GM12878 (cell line): Measurements from ENCODE around the gene XKRX. TPM values are rescaled to one million over a fixed set of nuclear protein-coding genes. Genes with fewer than 3 reads are reported as not detected.

ENCODE experiments used
- ATAC-seq: fragments of 200-7000 bp; cut with Tn5 transposase; 3 replicates; pipeline ENCODE4 v1.9.1; 2020; ENCODE audit warnings: mild to moderate bottlenecking, moderate library complexity
- BruUV-seq: library from RNA; stranded (reverse); fragments of 400-500 nt; replicated peaks from 2 replicates; lab custom pipeline; 2021; lab: Mats Ljungman, UMichigan
- CTCF ChIA-PET: fragments of 300-600 bp; sonication (Branson Sonifier 250); formaldehyde crosslinking; extraction: SDS; loops from one replicate; lab custom pipeline; 2021; ENCODE audit warnings: inconsistent platforms; lab: Yijun Ruan, JAX
- POLR2A ChIA-PET: fragments of 350-600 bp; formaldehyde crosslinking; extraction: SDS; loops from one replicate; lab custom pipeline; 2021; ENCODE audit warnings: inconsistent platforms; lab: Charles Lee
- RAD21 ChIA-PET: fragments of 300-600 bp; sonication (Branson Sonifier 250); formaldehyde crosslinking; loops from one replicate; lab custom pipeline; 2023; ENCODE audit warnings: antibody characterized with exemption; ENCODE audit not compliant: unreplicated experiment; lab: Charles Lee
- SMC1A ChIA-PET: fragments of 300-600 bp; sonication (Branson Sonifier 250); formaldehyde crosslinking; loops from one replicate; lab custom pipeline; 2023; ENCODE audit not compliant: unreplicated experiment, uncharacterized antibody; lab: Charles Lee
- DNase-seq: peaks from one replicate; pipeline ENCODE4 v3.0.0-alpha.2; 2011; ENCODE audit warnings: low read depth, low spot score
- FAIRE-seq: peaks from 3 replicates; lab custom pipeline; 2011; peaks lifted over from hg19 to GRCh38; lab: Jason Lieb, UNC
- H2AFZ ChIP-seq: 2 replicates; pipeline ENCODE4 v1.6.0; 2011; ENCODE audit warnings: low read depth, low read length, control low read depth; ENCODE audit not compliant: control insufficient read depth
- H3K27ac ChIP-seq: 2 replicates; pipeline ENCODE4 v1.5.1; 2011; ENCODE audit warnings: control low read depth; ENCODE audit not compliant: control insufficient read depth, insufficient read depth
- H3K27me3 ChIP-seq, 2 experiments: replicated peaks in 1 of 2; 2 replicates each; pipeline versions ENCODE4 v1.6.0 to v1.6.1; 2011; ENCODE audit warnings: low read length in 1 of 2; ENCODE audit not compliant: control insufficient read depth in 2 of 2, insufficient read depth in 2 of 2
- H3K36me3 ChIP-seq, 2 experiments: 2 replicates each; pipeline ENCODE4 v1.5.1; 2011; ENCODE audit warnings: low read length in 1 of 2; ENCODE audit not compliant: control insufficient read depth in 2 of 2, insufficient read depth in 2 of 2
- H3K4me1 ChIP-seq: 2 replicates; pipeline ENCODE4 v1.6.1; 2011; ENCODE audit warnings: mild to moderate bottlenecking, low read length, moderate library complexity, mixed read lengths; ENCODE audit not compliant: control insufficient read depth, insufficient read depth
- H3K4me2 ChIP-seq: 2 replicates; pipeline ENCODE4 v1.6.0; 2011; ENCODE audit warnings: control low read depth; ENCODE audit not compliant: control insufficient read depth, insufficient read depth
- H3K4me3 ChIP-seq: fragments of 200-600 bp; sonication (generic); 2 replicates; pipeline ENCODE4 v1.5.1; 2016
- H3K79me2 ChIP-seq: 2 replicates; pipeline ENCODE4 v1.6.0; 2011; ENCODE audit warnings: low read length; ENCODE audit not compliant: control insufficient read depth, insufficient read depth
- H3K9ac ChIP-seq: 2 replicates; pipeline ENCODE4 v1.8.0; 2011; ENCODE audit warnings: low read length, control low read depth, mixed read lengths; ENCODE audit not compliant: control insufficient read depth, insufficient read depth
- H3K9me3 ChIP-seq: replicated peaks from 3 replicates; pipeline ENCODE4 v1.5.1; 2011; ENCODE audit warnings: mild to moderate bottlenecking, low read length; ENCODE audit not compliant: control insufficient read depth, insufficient read depth
- H4K20me1 ChIP-seq: 2 replicates; pipeline ENCODE4 v1.6.0; 2011; ENCODE audit not compliant: control insufficient read depth, insufficient read depth
- EED ChIP-seq: sonication (generic); IDR thresholded peaks from 2 replicates; pipeline ENCODE4 v1.6.1; 2016; ENCODE audit warnings: antibody characterized with exemption, low read depth
- MEF2A ChIP-seq: IDR thresholded peaks from 2 replicates; pipeline ENCODE4 v1.6.1; 2011; ENCODE audit warnings: low read depth, mild to moderate bottlenecking, low read length, moderate library complexity; ENCODE audit not compliant: insufficient read depth
- MEF2B ChIP-seq: fragments of 450-650 bp; IDR thresholded peaks from 2 replicates; pipeline ENCODE4 v1.6.1; 2018; ENCODE audit warnings: mild to moderate bottlenecking, moderate library complexity; ENCODE audit not compliant: partially characterized antibody, poor library complexity, severe bottlenecking
- SPI1 ChIP-seq: IDR thresholded peaks from 2 replicates; pipeline ENCODE4 v1.6.1; 2011; ENCODE audit warnings: low read depth, mild to moderate bottlenecking, low read length, moderate library complexity, borderline replicate concordance; ENCODE audit not compliant: insufficient read depth
- SRF ChIP-seq, 2 experiments: IDR thresholded peaks; 2 replicates each; pipeline ENCODE4 v1.6.1; 2011; ENCODE audit warnings: low read depth in 2 of 2, low read length in 2 of 2, mild to moderate bottlenecking in 1 of 2, moderate library complexity in 1 of 2
- STAT3 ChIP-seq: IDR thresholded peaks from 2 replicates; pipeline ENCODE4 v1.6.1; 2011; ENCODE audit warnings: low read depth, low read length, improper control_type of control experiment
- TCF7 ChIP-seq: IDR thresholded peaks from 2 replicates; pipeline ENCODE4 v1.6.1; 2014; ENCODE audit warnings: antibody characterized with exemption, borderline replicate concordance
- ZNF384 ChIP-seq: IDR thresholded peaks from 2 replicates; pipeline ENCODE4 v1.6.1; 2012; ENCODE audit warnings: low read depth, mild to moderate bottlenecking, low read length, improper control_type of control experiment, borderline replicate concordance
- ZNF622 ChIP-seq: fragments of 450-650 bp; IDR thresholded peaks from 2 replicates; pipeline ENCODE4 v1.6.1; 2017; ENCODE audit warnings: mild to moderate bottlenecking, inconsistent platforms
- WGBS: methylation state at CpG from one replicate; pipeline ENCODE4 v1.1.6; 2016; ENCODE audit warnings: low lambda C conversion rate; ENCODE audit not compliant: insufficient replicate concordance, insufficient coverage; ENCODE audit errors: missing lambda C conversion rate; 5-methylcytosine and 5-hydroxymethylcytosine counted together
- in situ Hi-C: fragments of 300-500 bp; cut with MboI; formaldehyde crosslinking; loops from 9 replicates; pipeline ENCODE4 v1.14.3; 2018; ENCODE audit warnings: mixed read lengths
- intact Hi-C: fragments of 100-400 bp; cut with micrococcal nuclease; formaldehyde crosslinking; loops from one replicate; pipeline ENCODE4 v1.14.2; 2022; ENCODE audit not compliant: unreplicated experiment
- polyA plus RNA-seq, 11 experiments: library from polyadenylated mRNA; depleted of rRNA in 4 of 11; unstranded in 6 of 11; stranded (reverse) in 5 of 11; fragments of >200 nt; fragmentation: Nextera tagmentation in 4 of 11; fragmentation: Illumina TruSeq in 1 of 11; extraction: Ambion mirVana in 4 of 11; extraction: Trizol in 1 of 11; gene quantifications; 1 replicate in 1 of 11; 2 replicates in 10 of 11; pipeline versions ENCODE4 v1.2.1 to v1.2.3, GENCODE V29; 2011 to 2016; ENCODE audit warnings: inconsistent platforms in 2 of 11, missing spikeins in 2 of 11, low read depth in 1 of 11
- total RNA-seq, 4 experiments: library from RNA; depleted of rRNA in 3 of 4; stranded (reverse); fragments of >200 nt in 3 of 4; fragmentation: Illumina TruSeq in 1 of 4; extraction: Trizol in 1 of 4; gene quantifications; 2 replicates each; pipeline versions ENCODE4 v1.2.1 to v1.2.3, GENCODE V29; 2013 to 2021
- TF ChIP-seq, protein P1 (sequence below): fragments of 450-650 bp; IDR thresholded peaks from 2 replicates; pipeline ENCODE4 v1.6.1; 2014; ENCODE audit warnings: mild to moderate bottlenecking
- TF ChIP-seq, protein P2 (sequence below): fragments of 150-350 bp; IDR thresholded peaks from 2 replicates; pipeline ENCODE4 v1.6.1; 2014; ENCODE audit warnings: mild to moderate bottlenecking, low read depth, low read length

XKRX gene
- total and polyA plus RNA-seq, 10 of the 15 experiments (the other 5 are each of a cell fraction or from before 2014, with no cell fraction given), result 0.07 to 0.30 (median 0.22) TPM; not detected in 4

DNA sequence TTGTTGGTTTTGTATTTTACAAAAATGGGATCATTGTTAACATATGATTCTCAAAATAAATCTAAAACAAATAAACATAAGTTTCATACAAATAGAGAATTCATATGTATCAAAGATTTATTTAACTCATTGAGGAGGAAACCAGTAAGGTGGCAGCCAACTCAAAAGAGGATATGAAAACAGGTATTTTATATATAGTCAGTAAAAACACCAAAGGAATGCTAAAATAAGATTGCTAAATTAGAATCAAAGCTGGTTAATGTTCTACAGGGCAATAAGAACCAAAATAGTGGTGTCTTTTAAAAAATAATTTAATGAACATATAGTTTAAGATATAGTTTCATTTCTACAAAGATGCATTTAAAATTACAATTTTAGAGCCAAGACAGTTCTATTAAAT is 23.1 kb downstream of the XKRX start:
- ChIA-PET RAD21 (interaction anchor here (1.0 to 1.2 kb wide), 2 partner anchors 11 to 24 kb away, joined by 3 to 4 read pairs; no protein-coding TSS in a partner anchor), SMC1A (interaction anchor here (1.0 to 1.5 kb wide), 2 partner anchors 24 to 50 kb away, joined by 3 to 4 read pairs; no protein-coding TSS in a partner anchor), POLR2A (no interaction called here), CTCF (no interaction called here)
- no peak for DNase-seq
- Histone ChIP-seq H3K4me3 (no peak overlapping the region), H3K27ac (no peak overlapping the region), H3K4me2 (no peak overlapping the region), H3K27me3 (no peaks in the 10 kb centered on the region), H3K9ac (no peak overlapping the region), H2AFZ (no peak overlapping the region), H3K9me3 (no peaks in the 10 kb centered on the region), H3K4me1 (no peaks in the 10 kb centered on the region), H4K20me1 (no peaks in the 10 kb centered on the region), H3K36me3 (no peaks in the 10 kb centered on the region), H3K79me2 (no peaks in the 10 kb centered on the region)
- in situ Hi-C loops (no loop called here), intact Hi-C loops (no loop called here)
- TF ChIP-seq MEF2B (peak; percentile 56), SPI1 (peak; percentile 5; the same call in 1 of the 2 replicates), STAT3 (no peak), SRF (IDR thresholded peaks at IDR 0.05; ENCODE audit: low read depth in 2 of 2, low read length in 2 of 2) (no peak), MEF2A (0 out of 2 replicates have a peak, but pooled peaks have one; percentile 21)
- no peak for FAIRE-seq
- 0 out of 3 replicates have a peak, but pooled peaks have one; percentile 28 for ATAC-seq
- no TSS peak for BruUV-seq

DNA sequence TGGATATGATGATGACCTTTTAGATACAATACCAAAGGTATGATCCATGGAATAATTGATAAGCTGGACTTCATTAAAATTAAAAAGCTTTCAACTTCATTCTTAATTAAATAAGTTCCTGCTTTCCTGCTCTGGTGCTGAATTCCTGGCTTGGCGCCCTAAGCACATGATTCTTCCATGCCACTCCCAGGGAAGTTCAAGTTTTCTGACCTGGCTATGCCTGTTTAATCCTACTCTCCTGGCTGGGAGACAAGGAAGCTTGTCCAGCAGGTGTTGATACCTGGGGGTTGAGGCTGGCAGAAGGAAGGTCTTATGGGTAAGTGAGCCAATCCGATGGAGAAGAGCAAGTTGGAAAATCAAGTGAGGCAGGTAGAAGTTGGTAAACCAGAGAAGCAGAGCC is 24.3 kb downstream of the XKRX start:
- Histone ChIP-seq H3K79me2 (no peaks in the 10 kb centered on the region), H3K36me3 (no peaks in the 10 kb centered on the region), H3K4me1 (no peaks in the 10 kb centered on the region), H3K4me3 (no peak overlapping the region), H2AFZ (no peak overlapping the region), H3K27me3 (no peaks in the 10 kb centered on the region), H3K9me3 (no peaks in the 10 kb centered on the region)
- POLR2A ChIA-PET, result no interaction called here
- no TSS peak for BruUV-seq
- intact Hi-C loops, result no loop called here
- no peak for ATAC-seq
- DNase-seq, result no peak
- TF ChIP-seq TCF7 (no peak), ZNF384 (no peak), ZNF622 (no peak), EED (no peak)
- TF ChIP-seq, protein P1, sequence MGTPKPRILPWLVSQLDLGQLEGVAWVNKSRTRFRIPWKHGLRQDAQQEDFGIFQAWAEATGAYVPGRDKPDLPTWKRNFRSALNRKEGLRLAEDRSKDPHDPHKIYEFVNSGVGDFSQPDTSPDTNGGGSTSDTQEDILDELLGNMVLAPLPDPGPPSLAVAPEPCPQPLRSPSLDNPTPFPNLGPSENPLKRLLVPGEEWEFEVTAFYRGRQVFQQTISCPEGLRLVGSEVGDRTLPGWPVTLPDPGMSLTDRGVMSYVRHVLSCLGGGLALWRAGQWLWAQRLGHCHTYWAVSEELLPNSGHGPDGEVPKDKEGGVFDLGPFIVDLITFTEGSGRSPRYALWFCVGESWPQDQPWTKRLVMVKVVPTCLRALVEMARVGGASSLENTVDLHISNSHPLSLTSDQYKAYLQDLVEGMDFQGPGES, result no peak
- TF ChIP-seq, protein P2, sequence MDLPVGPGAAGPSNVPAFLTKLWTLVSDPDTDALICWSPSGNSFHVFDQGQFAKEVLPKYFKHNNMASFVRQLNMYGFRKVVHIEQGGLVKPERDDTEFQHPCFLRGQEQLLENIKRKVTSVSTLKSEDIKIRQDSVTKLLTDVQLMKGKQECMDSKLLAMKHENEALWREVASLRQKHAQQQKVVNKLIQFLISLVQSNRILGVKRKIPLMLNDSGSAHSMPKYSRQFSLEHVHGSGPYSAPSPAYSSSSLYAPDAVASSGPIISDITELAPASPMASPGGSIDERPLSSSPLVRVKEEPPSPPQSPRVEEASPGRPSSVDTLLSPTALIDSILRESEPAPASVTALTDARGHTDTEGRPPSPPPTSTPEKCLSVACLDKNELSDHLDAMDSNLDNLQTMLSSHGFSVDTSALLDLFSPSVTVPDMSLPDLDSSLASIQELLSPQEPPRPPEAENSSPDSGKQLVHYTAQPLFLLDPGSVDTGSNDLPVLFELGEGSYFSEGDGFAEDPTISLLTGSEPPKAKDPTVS, result no peak
- TF ChIP-seq, all 136 proteins: peak for 0
- SMC1A ChIA-PET, result no interaction called here
- in situ Hi-C loops, result no loop called here
- Histone ChIP-seq H3K27ac (no peak overlapping the region), H3K4me2 (no peak overlapping the region), H3K9ac (no peak overlapping the region), H4K20me1 (no peaks in the 10 kb centered on the region)
- FAIRE-seq, result no peak
- RAD21 ChIA-PET, result interaction anchor here (1.1 to 1.2 kb wide), 2 partner anchors 10 to 25 kb away, joined by 3 to 4 read pairs; no protein-coding TSS in a partner anchor
- CTCF ChIA-PET, result interaction anchor here (0.6 kb wide), 1 partner anchor 11 kb away, joined by 3 read pairs; no protein-coding TSS in a partner anchor
- WGBS, result 35% methylated on average over 2 of the region's 2 CpGs
